Erythroblast (primary cell): ENCODE data around the gene IL4R.
"Not testable (repeated sequence)": the region's sequence is repeated elsewhere in the genome, so short reads cannot be mapped to it uniquely, and the experiment has no call there.

Source experiments
- DNase-seq, 2 experiments: peaks; one replicate each; lab custom pipeline; 2025; lab: John Stamatoyannopoulos, UW
- GATA1 ChIP-seq: IDR thresholded peaks from 2 replicates; pipeline ENCODE4 v1.6.1; 2011; ENCODE audit warnings: low read depth, mild to moderate bottlenecking, control low read depth, low read length, moderate library complexity
- POLR2A ChIP-seq: IDR thresholded peaks from 2 replicates; pipeline ENCODE4 v1.6.1; 2011; ENCODE audit warnings: mild to moderate bottlenecking, low read length

Gene IL4R

DNA sequence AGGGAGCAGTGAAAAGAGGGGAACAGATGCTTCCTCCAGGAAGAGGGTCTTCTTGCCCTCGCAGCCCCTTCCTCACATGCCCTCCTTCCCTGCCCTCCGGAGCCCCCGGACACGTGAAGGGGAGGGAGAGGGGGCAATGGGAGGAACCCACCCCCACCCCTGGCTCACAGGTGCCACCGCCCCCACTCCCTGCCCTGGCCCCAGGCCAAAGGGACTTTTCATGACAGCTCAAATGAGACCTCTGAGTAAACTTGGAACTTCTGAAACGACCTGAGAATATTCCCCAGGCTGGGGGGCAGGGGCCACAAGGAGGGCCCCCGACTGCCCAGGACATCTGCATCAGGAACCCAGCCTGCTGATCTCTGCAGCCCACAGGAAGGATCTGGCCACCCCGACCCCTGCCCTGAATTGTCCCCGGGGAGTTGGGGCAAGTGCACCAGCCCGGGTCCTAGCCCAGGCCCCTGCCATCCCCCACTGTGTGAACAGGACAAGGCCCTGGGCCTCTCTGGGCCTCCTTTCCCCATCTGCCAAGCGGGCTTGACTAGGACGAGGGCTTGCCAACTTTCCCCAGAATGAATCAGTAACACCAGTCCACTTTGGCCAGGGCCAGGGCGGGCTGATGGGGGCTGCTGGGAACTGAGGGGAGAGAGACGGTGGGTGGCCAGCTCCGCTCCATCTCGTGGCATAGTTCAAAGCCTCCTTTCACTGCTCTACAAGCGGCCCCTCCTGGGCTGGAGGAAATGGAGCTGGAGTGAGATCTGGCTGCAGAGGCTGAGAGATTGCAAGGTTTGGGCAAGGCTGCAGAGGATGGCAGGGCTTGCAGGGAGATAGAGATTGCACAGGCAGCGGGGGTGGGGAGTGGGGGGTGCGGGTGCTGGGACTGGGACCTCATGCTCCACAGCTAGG lies 92.0 kb downstream of the IL4R start:
- no peak for TF ChIP-seq GATA1
- DNase-seq = no peak

DNA sequence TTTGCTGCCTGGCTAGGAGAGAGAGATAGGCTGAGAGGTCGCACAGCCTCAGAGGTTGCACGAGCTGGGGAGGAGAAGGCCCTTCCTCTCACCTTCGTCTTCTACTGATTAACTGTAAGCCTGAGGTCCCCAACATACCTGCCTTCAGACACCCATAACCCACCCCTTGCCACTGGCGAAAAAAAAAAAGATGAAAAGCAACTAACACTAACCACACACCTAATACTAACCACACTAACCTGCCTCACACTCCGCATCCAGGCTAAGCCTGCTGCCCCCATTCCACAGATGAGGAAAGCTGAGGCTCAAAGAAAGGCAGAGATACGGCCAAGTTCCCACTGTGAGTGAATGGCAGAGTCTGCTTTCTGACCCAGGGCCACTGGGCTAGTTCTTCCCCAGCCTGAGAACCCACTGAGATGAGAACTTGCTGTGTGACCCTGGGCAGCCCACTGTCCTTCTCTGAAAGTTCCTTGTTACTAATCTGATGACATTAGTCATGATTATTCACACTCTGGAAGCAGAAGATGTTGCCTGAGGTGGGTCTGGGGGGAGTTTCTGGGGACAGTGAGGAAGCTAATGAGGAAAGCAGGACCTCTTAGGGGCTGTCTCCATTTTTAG lies 92.8 kb downstream of the IL4R start:
- no peak for DNase-seq
- TF ChIP-seq GATA1 (no peak), POLR2A (no peak)

DNA sequence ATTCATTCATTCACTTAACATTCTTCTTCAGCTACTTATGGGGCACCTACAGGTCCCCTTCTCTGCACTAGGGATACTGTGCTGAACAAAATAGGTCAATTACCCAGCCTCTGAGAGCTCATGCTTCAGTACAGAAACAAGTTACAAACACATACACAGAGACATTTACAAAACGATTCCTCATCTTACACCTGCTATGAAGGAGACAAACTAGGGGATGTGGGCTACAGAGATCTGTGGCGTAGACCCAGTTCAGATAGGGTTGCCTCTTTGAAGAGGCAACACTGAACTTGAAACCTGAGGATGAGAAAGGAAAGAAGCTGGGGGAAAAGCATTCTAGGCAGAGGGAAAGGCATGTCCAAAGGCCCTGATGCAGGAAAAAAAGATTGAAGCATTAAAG lies 93.4 kb downstream of the IL4R start:
- DNase-seq = no peak
- no peak for TF ChIP-seq POLR2A
- TF ChIP-seq GATA1 = no peak

DNA sequence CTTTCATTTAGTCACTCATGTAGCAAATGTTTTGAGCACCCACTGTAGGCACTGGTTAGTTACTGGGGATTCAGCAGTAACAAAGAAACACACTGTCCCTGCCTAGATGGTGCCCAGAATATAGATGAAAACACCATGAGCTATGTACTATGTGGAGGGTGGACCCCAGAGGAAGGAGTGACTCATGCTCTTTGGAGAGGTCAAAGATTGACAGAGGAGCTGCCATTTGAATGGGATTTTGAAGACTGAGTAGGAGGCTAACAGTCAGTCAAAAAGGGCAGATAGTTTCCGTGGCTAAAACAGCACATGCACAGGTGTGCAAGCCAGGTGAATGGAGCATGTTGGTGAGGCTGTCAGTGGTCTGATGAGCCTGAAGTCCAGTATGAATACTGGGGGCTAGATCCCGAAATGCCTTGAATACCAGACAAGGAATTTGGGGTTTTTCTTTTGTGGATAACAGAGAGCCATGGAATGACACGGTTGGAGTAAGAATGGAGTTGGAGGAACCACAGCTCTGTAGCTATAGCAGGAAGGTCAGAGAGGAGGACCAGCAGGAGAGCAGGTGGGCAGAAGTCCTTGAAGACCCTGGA lies 94.3 kb downstream of the IL4R start:
- no peak for DNase-seq

DNA sequence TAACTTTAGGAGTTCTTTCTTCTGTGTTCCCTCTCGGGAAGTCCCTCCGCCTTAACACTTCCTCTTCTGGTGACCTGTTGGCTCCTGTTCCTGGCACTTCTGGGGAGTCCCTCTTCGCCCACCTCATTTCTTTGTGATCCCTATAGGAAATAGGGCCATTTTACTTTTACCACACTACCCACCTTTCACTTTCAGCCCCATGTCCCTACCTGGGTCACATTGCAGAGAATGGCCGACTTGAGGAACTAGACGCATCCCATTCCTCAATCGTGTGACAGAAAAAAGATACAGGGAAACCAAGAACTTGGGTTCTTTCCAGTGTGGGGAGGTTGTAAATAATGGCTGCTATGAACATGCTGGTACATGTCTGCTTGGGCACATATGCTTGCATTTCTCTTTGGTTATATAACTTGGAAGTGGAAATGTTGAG lies 94.8 kb downstream of the IL4R start:
- no peak for DNase-seq

More for the DNA sequence above, 94.3 kb downstream of the IL4R start:
- TF ChIP-seq GATA1 (no peak), POLR2A (no peak)

DNA sequence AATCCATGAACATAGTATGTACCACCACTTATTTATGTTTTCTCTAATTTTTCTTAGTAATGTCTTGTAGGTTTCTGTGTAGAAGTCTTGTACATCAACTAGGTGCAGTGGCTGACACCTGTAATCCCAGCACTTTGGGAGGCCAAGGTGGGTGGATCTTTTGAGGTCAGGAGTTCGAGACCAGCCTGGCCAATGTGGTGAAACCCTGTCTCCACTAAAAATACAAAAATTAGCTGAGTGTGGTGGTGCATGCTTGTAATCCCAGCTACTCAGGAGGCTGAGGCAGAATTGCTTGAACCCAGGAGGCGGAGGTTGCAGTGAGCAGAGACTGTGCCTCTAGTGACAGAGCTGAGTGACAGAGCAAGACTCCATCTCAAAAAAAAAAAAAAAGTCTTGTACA lies 96.2 kb downstream of the IL4R start:
- not testable (repeated sequence) for DNase-seq

More for the DNA sequence above, 94.8 kb downstream of the IL4R start:
- TF ChIP-seq GATA1 (no peak), POLR2A (no peak)

DNA sequence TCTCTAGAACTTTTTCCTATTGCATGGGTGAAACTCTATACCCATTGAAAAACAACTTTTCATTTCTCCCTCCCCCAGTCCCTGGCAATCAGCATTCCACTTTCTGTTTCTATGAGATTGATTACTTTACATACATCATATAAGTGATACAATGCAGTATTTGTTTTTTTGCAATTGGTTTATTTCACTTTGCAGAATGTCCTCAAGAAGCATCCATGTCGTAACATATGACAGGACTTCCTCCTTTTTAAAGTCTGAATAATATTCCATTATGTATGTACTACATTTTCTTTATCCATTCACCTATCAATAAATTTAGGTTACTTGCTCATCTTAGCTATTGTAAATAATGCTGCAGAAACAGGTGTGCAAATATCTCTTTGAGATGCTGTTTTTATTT lies 97.0 kb downstream of the IL4R start:
- no peak for DNase-seq
- TF ChIP-seq GATA1 = no peak
- no peak for TF ChIP-seq POLR2A

DNA sequence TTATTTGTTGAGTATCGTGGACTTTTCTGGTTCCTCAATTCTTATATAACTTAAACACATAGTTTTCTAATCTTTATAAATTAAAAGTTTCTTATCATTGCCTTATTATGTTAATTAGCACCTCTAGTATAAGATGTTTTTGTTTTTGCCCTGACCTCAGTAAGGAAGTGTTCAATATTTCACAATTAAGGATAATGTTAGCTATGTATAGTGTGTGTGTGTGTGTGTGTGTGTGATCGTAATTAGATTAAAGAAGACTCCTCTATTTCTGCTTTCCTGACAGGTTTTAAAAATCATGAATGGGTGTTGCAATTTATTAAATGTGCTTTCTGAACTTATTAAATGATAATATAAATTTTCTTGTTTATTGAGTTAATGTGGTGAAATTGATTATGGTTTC lies 100.2 kb downstream of the IL4R start:
- no peak for DNase-seq
- TF ChIP-seq GATA1 = no peak
- TF ChIP-seq POLR2A = no peak
